B cell (primary cell): Measurements from ENCODE around the gene WBP1L. TPM values are rescaled to one million over a fixed set of nuclear protein-coding genes. Genes with fewer than 3 reads are reported as not detected.

Source experiments
- ATAC-seq: fragments of 200-7000 bp; cut with Tn5 transposase; one replicate; pipeline ENCODE4 v1.10.0; 2021; ENCODE audit warnings: low read depth, mild to moderate bottlenecking, moderate number of reproducible peaks, moderate library complexity
- CTCF ChIA-PET: fragments of 350-600 bp; sonication (Branson Sonifier 250); formaldehyde crosslinking; loops from one replicate; lab custom pipeline; 2021; ENCODE audit warnings: antibody characterized with exemption, inconsistent platforms; lab: Charles Lee
- POLR2A ChIA-PET: fragments of 350-600 bp; sonication (Branson Sonifier 250); formaldehyde crosslinking; loops from one replicate; lab custom pipeline; 2021; ENCODE audit warnings: antibody characterized with exemption; lab: Charles Lee
- DNase-seq: peaks from one replicate; pipeline ENCODE4 v3.0.0; 2013
- H2AFZ ChIP-seq: 2 replicates; pipeline ENCODE4 v1.6.1; 2012; ENCODE audit warnings: mild to moderate bottlenecking, low read depth, low read length; ENCODE audit not compliant: insufficient read depth, poor library complexity, severe bottlenecking
- H3K27ac ChIP-seq, 2 donors: 1 replicate in 1 of 2; 2 replicates in 1 of 2; pipeline ENCODE4 v1.5.1; 2012 to 2013; ENCODE audit warnings: low read length in 2 of 2, mild to moderate bottlenecking in 2 of 2, moderate library complexity in 1 of 2
- H3K27me3 ChIP-seq, 4 experiments: fragments of 200-600 bp in 1 of 4; sonication (generic) in 1 of 4; replicated peaks in 1 of 4; 1 replicate in 2 of 4; 2 replicates in 2 of 4; pipeline versions ENCODE4 v1.6.1 to v1.7.0; 2013 to 2016; ENCODE audit warnings: low read length in 3 of 4, mild to moderate bottlenecking in 2 of 4, mixed read lengths in 1 of 4, moderate library complexity in 1 of 4; ENCODE audit not compliant: insufficient read depth in 4 of 4, control insufficient read depth in 3 of 4; ENCODE audit errors: control extremely low read depth in 1 of 4
- H3K36me3 ChIP-seq, 2 experiments: replicated peaks in 1 of 2; 1 replicate in 1 of 2; 2 replicates in 1 of 2; pipeline versions ENCODE4 v1.6.1 to v1.7.1; 2013; ENCODE audit warnings: low read length in 1 of 2; ENCODE audit not compliant: insufficient read depth in 2 of 2, control insufficient read depth in 1 of 2; ENCODE audit errors: control extremely low read depth in 1 of 2, extremely low read depth in 1 of 2
- H3K4me1 ChIP-seq, 2 donors: fragments of 200-600 bp in 1 of 2; sonication (generic) in 1 of 2; 1 replicate in 1 of 2; 2 replicates in 1 of 2; pipeline versions ENCODE4 v1.5.1 to v1.6.1; 2013 to 2017; ENCODE audit warnings: low read length in 2 of 2; ENCODE audit not compliant: control insufficient read depth in 2 of 2, insufficient read depth in 2 of 2
- H3K4me2 ChIP-seq: replicated peaks from 2 replicates; pipeline ENCODE3; 2012; ENCODE audit warnings: mild to moderate bottlenecking, low read depth, low read length; ENCODE audit not compliant: poor library complexity, severe bottlenecking
- H3K4me3 ChIP-seq, 5 experiments: fragments of 200-600 bp in 1 of 5; sonication (generic) in 1 of 5; 1 replicate in 3 of 5; 2 replicates in 2 of 5; pipeline versions ENCODE4 v1.5.1 to v1.7.0; 2011 to 2016; ENCODE audit warnings: low read length in 4 of 5, mild to moderate bottlenecking in 4 of 5, low read depth in 2 of 5, control low read depth in 1 of 5, moderate library complexity in 1 of 5; ENCODE audit not compliant: insufficient read depth in 1 of 5; ENCODE audit errors: control extremely low read depth in 1 of 5, extremely low read depth in 1 of 5
- H3K79me2 ChIP-seq: fragments of 200-600 bp; sonication (generic); one replicate; pipeline ENCODE4 v1.6.0; 2016; ENCODE audit warnings: low read length; ENCODE audit not compliant: control insufficient read depth, insufficient read depth
- H3K9ac ChIP-seq: fragments of 200-600 bp; sonication (generic); 2 replicates; pipeline ENCODE4 v1.6.1; 2017; ENCODE audit warnings: mild to moderate bottlenecking, low read length, moderate library complexity
- H3K9me3 ChIP-seq, 3 donors: one replicate each; pipeline versions ENCODE4 v1.6.1 to v1.7.1; 2013; ENCODE audit warnings: low read length in 2 of 3; ENCODE audit not compliant: control insufficient read depth in 2 of 3, insufficient read depth in 1 of 3; ENCODE audit errors: control extremely low read depth in 1 of 3
- H4K20me1 ChIP-seq: 2 replicates; pipeline ENCODE4 v1.6.0; 2012; ENCODE audit warnings: mild to moderate bottlenecking, low read length; ENCODE audit not compliant: insufficient read depth, control insufficient read depth, poor library complexity, severe bottlenecking
- H3K27ac Mint-ChIP-seq: one replicate; pipeline ENCODE4 v1.8.0; 2021; ENCODE audit warnings: mixed read lengths
- H3K27me3 Mint-ChIP-seq: one replicate; pipeline ENCODE4 v1.8.0; 2021; ENCODE audit warnings: mixed read lengths
- H3K4me1 Mint-ChIP-seq: one replicate; pipeline ENCODE4 v1.8.0; 2021; ENCODE audit warnings: mixed read lengths
- H3K4me3 Mint-ChIP-seq: one replicate; pipeline ENCODE4 v1.8.0; 2021; ENCODE audit warnings: mixed read lengths
- H3K9me3 Mint-ChIP-seq: one replicate; pipeline ENCODE4 v1.8.0; 2022; ENCODE audit warnings: mixed read lengths; ENCODE audit not compliant: insufficient read depth
- CTCF ChIP-seq: fragments of 200-600 bp; IDR thresholded peaks from one replicate; pipeline ENCODE4 v1.8.0; 2022; ENCODE audit warnings: antibody characterized with exemption, mild to moderate bottlenecking
- EZH2 ChIP-seq: IDR thresholded peaks from 2 replicates; pipeline ENCODE4 v1.6.1; 2012; ENCODE audit warnings: borderline replicate concordance, low read depth, mild to moderate bottlenecking, moderate library complexity, low read length; ENCODE audit not compliant: insufficient read depth, poor library complexity, severe bottlenecking
- WGBS: methylation state at CpG from one replicate; pipeline ENCODE4 v1.1.5; 2013; ENCODE audit warnings: missing lambda C conversion rate; ENCODE audit not compliant: insufficient coverage; 5-methylcytosine and 5-hydroxymethylcytosine counted together
- intact Hi-C: fragments of 100-400 bp; cut with micrococcal nuclease; formaldehyde crosslinking; loops from one replicate; pipeline ENCODE4 v1.10.0; 2022
- polyA plus RNA-seq: library from polyadenylated mRNA; depleted of rRNA; stranded (reverse); fragments of >200 nt; gene quantifications from 2 replicates; pipeline ENCODE4 v1.2.3, GENCODE V29; 2012
- total RNA-seq, 2 donors: library from RNA; stranded (reverse); fragments of 120-200 nt in 1 of 2; gene quantifications; 1 replicate in 1 of 2; 2 replicates in 1 of 2; pipeline versions ENCODE4 v1.2.3 to v1.2.4, GENCODE V29; 2013 to 2022

WBP1L gene
- total and polyA plus RNA-seq, 2 donors (not counting 1 experiment from before 2014, with no cell fraction given), result 14.3 to 43.2 TPM

GRCh38 chr10:102808380-102808779 lies 64.6 kb downstream of the WBP1L start:
- intact Hi-C loops, result no loop called here
- no peak overlapping the region for H3K9ac ChIP-seq
- H3K4me1 ChIP-seq, result peaks cover 9 to 12% of the 10 kb centered on the region in 2 donors
- peaks cover 24% of the 10 kb centered on the region for H3K79me2 ChIP-seq
- no peaks in the 10 kb centered on the region for H3K27me3 ChIP-seq
- no peak overlapping the region for H2AFZ ChIP-seq
- H3K36me3 ChIP-seq, result peaks cover 0 to 50% of the 10 kb centered on the region in 2 experiments
- no peaks in the 10 kb centered on the region for H3K27me3 Mint-ChIP-seq
- ATAC-seq (no peak), DNase-seq (no peak)
- POLR2A ChIA-PET, result no interaction called here
- no peak overlapping the region for H3K4me2 ChIP-seq
- no peak overlapping the region for H3K27ac Mint-ChIP-seq
- CTCF ChIA-PET, result no interaction called here
- H3K9me3 ChIP-seq, result no peaks in the 10 kb centered on the region
- H3K4me1 Mint-ChIP-seq, result peaks cover 19% of the 10 kb centered on the region
- TF ChIP-seq CTCF, result no peak
- no peak for TF ChIP-seq EZH2
- peaks cover 5% of the 10 kb centered on the region for H4K20me1 ChIP-seq
- H3K4me3 ChIP-seq, result no peak overlapping the region
- H3K27ac ChIP-seq, result no peak overlapping the region
- WGBS, result no CpG with 5 or more reads among the region's 4 CpGs
- no peaks in the 10 kb centered on the region for H3K9me3 Mint-ChIP-seq
- no peak overlapping the region for H3K4me3 Mint-ChIP-seq

GRCh38 chr10:102811346-102811745 lies 67.6 kb downstream of the WBP1L start:
- Mint-ChIP-seq H3K27me3 (no peaks in the 10 kb centered on the region), H3K4me1 (peaks cover 34% of the 10 kb centered on the region), H3K9me3 (no peaks in the 10 kb centered on the region), H3K4me3 (no peak overlapping the region), H3K27ac (no peak overlapping the region)
- peaks cover 7% of the 10 kb centered on the region for H3K79me2 ChIP-seq
- H3K9ac ChIP-seq, result no peak overlapping the region
- WGBS, result 86% methylated on average over 1 of the region's 3 CpGs
- no peak for ATAC-seq
- TF ChIP-seq EZH2 (no peak), CTCF (no peak)
- H3K4me3 ChIP-seq, result no peak overlapping the region
- H3K36me3 ChIP-seq, result peaks cover 0 to 67% of the 10 kb centered on the region in 2 experiments
- DNase-seq, result no peak
- no peaks in the 10 kb centered on the region for H3K27me3 ChIP-seq
- no peaks in the 10 kb centered on the region for H4K20me1 ChIP-seq
- ChIA-PET POLR2A (no interaction called here), CTCF (interaction anchor here (1.1 kb wide), 1 partner anchor 8 kb away, joined by 3 read pairs; no protein-coding TSS in a partner anchor)
- H3K27ac ChIP-seq, result no peak overlapping the region
- no peaks in the 10 kb centered on the region for H3K9me3 ChIP-seq
- H3K4me1 ChIP-seq, result peaks cover 9 to 23% of the 10 kb centered on the region in 2 donors
- H2AFZ ChIP-seq, result no peak overlapping the region
- H3K4me2 ChIP-seq, result no peak overlapping the region
- intact Hi-C loops, result no loop called here
